Suprapubic skin (tissue), 4 donors: ENCODE results near the gene TRIM37.

Source experiments
- EP300 ChIP-seq: sonication (generic); formaldehyde crosslinking; IDR thresholded peaks from one replicate; pipeline ENCODE4 v1.6.1; 2017; ENCODE audit warnings: antibody characterized with exemption
- POLR2A ChIP-seq, 2 donors: fragments of 450-650 bp; IDR thresholded peaks; one replicate each; pipeline ENCODE4 v1.6.1; 2017; ENCODE audit warnings: antibody characterized with exemption in 2 of 2, mild to moderate bottlenecking in 2 of 2, moderate library complexity in 2 of 2
- POLR2AphosphoS5 ChIP-seq, 3 donors: sonication (generic); formaldehyde crosslinking; IDR thresholded peaks; one replicate each; pipeline ENCODE4 v1.6.1; 2017; ENCODE audit warnings: antibody characterized with exemption in 3 of 3
- TF ChIP-seq, protein P1 (sequence below), 2 donors: fragments of 200-600 bp in 1 of 2; fragments of 450-650 bp in 1 of 2; sonication (generic) in 1 of 2; IDR thresholded peaks; one replicate each; pipeline ENCODE4 v1.5.1; 2016 to 2019; ENCODE audit warnings: antibody characterized with exemption in 2 of 2, mild to moderate bottlenecking in 1 of 2, moderate library complexity in 1 of 2

GRCh38 chr17:59000022-59000421, 106.7 kb downstream of the TRIM37 start:
- TF ChIP-seq, protein P1, sequence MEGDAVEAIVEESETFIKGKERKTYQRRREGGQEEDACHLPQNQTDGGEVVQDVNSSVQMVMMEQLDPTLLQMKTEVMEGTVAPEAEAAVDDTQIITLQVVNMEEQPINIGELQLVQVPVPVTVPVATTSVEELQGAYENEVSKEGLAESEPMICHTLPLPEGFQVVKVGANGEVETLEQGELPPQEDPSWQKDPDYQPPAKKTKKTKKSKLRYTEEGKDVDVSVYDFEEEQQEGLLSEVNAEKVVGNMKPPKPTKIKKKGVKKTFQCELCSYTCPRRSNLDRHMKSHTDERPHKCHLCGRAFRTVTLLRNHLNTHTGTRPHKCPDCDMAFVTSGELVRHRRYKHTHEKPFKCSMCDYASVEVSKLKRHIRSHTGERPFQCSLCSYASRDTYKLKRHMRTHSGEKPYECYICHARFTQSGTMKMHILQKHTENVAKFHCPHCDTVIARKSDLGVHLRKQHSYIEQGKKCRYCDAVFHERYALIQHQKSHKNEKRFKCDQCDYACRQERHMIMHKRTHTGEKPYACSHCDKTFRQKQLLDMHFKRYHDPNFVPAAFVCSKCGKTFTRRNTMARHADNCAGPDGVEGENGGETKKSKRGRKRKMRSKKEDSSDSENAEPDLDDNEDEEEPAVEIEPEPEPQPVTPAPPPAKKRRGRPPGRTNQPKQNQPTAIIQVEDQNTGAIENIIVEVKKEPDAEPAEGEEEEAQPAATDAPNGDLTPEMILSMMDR (IDR thresholded peaks at IDR 0.05), result no peak
- TF ChIP-seq POLR2AphosphoS5 (IDR thresholded peaks at IDR 0.05) (no peak), EP300 (no peak), POLR2A (IDR thresholded peaks at IDR 0.05) (no peak)
